Skeletal muscle tissue (tissue), 4 donors: ENCODE data around the gene MBD4. TPM values are rescaled to one million over a fixed set of nuclear protein-coding genes. Genes with fewer than 3 reads are reported as not detected.
"Not testable (repeated sequence)": the region's sequence is repeated elsewhere in the genome, so short reads cannot be mapped to it uniquely, and the experiment has no call there.

Source experiments
- H3K27ac ChIP-seq: one replicate; pipeline ENCODE4 v1.7.0; 2013; ENCODE audit warnings: mild to moderate bottlenecking, low read depth, low read length, inconsistent platforms
- H3K27me3 ChIP-seq, 3 donors: one replicate each; pipeline ENCODE4 v1.7.0; 2013; ENCODE audit warnings: low read length in 3 of 3; ENCODE audit not compliant: control insufficient read depth in 3 of 3, insufficient read depth in 3 of 3
- H3K36me3 ChIP-seq, 3 donors: one replicate each; pipeline ENCODE4 v1.7.0; 2013; ENCODE audit warnings: low read length in 3 of 3; ENCODE audit not compliant: control insufficient read depth in 3 of 3, insufficient read depth in 3 of 3
- H3K4me1 ChIP-seq, 3 donors: one replicate each; pipeline ENCODE4 v1.7.0; 2013; ENCODE audit warnings: low read length in 3 of 3, mild to moderate bottlenecking in 3 of 3; ENCODE audit not compliant: control insufficient read depth in 3 of 3, insufficient read depth in 3 of 3
- H3K4me3 ChIP-seq, 3 donors: one replicate each; pipeline ENCODE4 v1.7.0; 2013; ENCODE audit warnings: low read length in 3 of 3
- H3K9ac ChIP-seq, 3 donors: one replicate each; pipeline ENCODE4 v1.7.0; 2013; ENCODE audit warnings: low read length in 3 of 3, mild to moderate bottlenecking in 3 of 3, moderate library complexity in 2 of 3, low read depth in 1 of 3
- H3K9me3 ChIP-seq, 3 donors: one replicate each; pipeline ENCODE4 v1.7.0; 2013; ENCODE audit warnings: low read length in 3 of 3; ENCODE audit not compliant: control insufficient read depth in 3 of 3
- total RNA-seq: library from RNA; depleted of rRNA; stranded (reverse); fragments of >200 nt; gene quantifications from one replicate; pipeline ENCODE4 v1.2.3, GENCODE V29; 2014
- donor health status: Osteomylitis.

Gene MBD4
- total RNA-seq, 1 donor from 2014 or later: 7.8 TPM

- H3K36me3 ChIP-seq: no peaks in the 10 kb centered on the region
- H3K9me3 ChIP-seq: no peaks in the 10 kb centered on the region
- H3K27me3 ChIP-seq: no peaks in the 10 kb centered on the region
- H3K27ac ChIP-seq: no peak overlapping the region
- no peak overlapping the region for H3K9ac ChIP-seq
- no peak overlapping the region for H3K4me3 ChIP-seq
- H3K4me1 ChIP-seq: peaks cover 9 to 13% (median 11%) of the 10 kb centered on the region in 3 donors
These were observed 37.1 kb downstream of the MBD4 start for GRCh38 chr3:129402616-129403015.

GRCh38 chr3:129402210-129402609, 37.5 kb downstream of the MBD4 start:
- no peak overlapping the region for H3K4me3 ChIP-seq
- H3K27me3 ChIP-seq: no peaks in the 10 kb centered on the region
- H3K9ac ChIP-seq: no peak overlapping the region
- H3K4me1 ChIP-seq: peaks cover 11 to 13% (median 12%) of the 10 kb centered on the region in 3 donors
- H3K36me3 ChIP-seq: no peaks in the 10 kb centered on the region
- no peak overlapping the region for H3K27ac ChIP-seq
- H3K9me3 ChIP-seq: no peaks in the 10 kb centered on the region

GRCh38 chr3:129399895-129400357, 39.8 kb downstream of the MBD4 start:
- Histone ChIP-seq H3K27ac (peak overlapping the region; percentile 84), H3K36me3 (peaks cover 0 to 8% (median 3%) of the 10 kb centered on the region in 3 donors), H3K4me1 (peaks cover 12 to 13% (median 12%) of the 10 kb centered on the region in 3 donors), H3K27me3 (no peaks in the 10 kb centered on the region), H3K9me3 (no peaks in the 10 kb centered on the region), H3K9ac (peak overlapping the region in 2 of 3 donors; percentile 94 to 97), H3K4me3 (peak overlapping the region; percentile 88 to 96 (median 95))

GRCh38 chr3:129399145-129399894, 40.4 kb downstream of the MBD4 start:
- no peaks in the 10 kb centered on the region for H3K9me3 ChIP-seq
- peaks cover 0 to 8% (median 3%) of the 10 kb centered on the region in 3 donors for H3K36me3 ChIP-seq
- H3K27ac ChIP-seq: peak overlapping the region; percentile 84
- peak overlapping the region; percentile 85 to 97 (median 94) for H3K9ac ChIP-seq
- H3K4me3 ChIP-seq: peak overlapping the region; percentile 88 to 96 (median 95)
- no peaks in the 10 kb centered on the region for H3K27me3 ChIP-seq
- H3K4me1 ChIP-seq: peaks cover 13 to 18% (median 14%) of the 10 kb centered on the region in 3 donors

GRCh38 chr3:129398803-129399144, 41.0 kb downstream of the MBD4 start:
- H3K27me3 ChIP-seq: no peaks in the 10 kb centered on the region
- H3K27ac ChIP-seq: peak overlapping the region; percentile 84
- no peaks in the 10 kb centered on the region for H3K9me3 ChIP-seq
- peak overlapping the region; percentile 88 to 96 (median 95) for H3K4me3 ChIP-seq
- H3K4me1 ChIP-seq: peaks cover 13 to 18% (median 14%) of the 10 kb centered on the region in 3 donors
- peaks cover 0 to 8% (median 3%) of the 10 kb centered on the region in 3 donors for H3K36me3 ChIP-seq
- H3K9ac ChIP-seq: peak overlapping the region; percentile 85 to 97 (median 94)

GRCh38 chr3:129393760-129394564, 45.8 kb downstream of the MBD4 start:
- H3K27me3 ChIP-seq, H3K4me3 ChIP-seq, H3K9ac ChIP-seq, H3K9me3 ChIP-seq, H3K27ac ChIP-seq: not testable (repeated sequence)
- Histone ChIP-seq H3K4me1 (peaks cover 13 to 24% (median 22%) of the 10 kb centered on the region in 3 donors), H3K36me3 (peaks cover 19 to 36% (median 30%) of the 10 kb centered on the region in 3 donors)

GRCh38 chr3:129393271-129393670, 46.5 kb downstream of the MBD4 start:
- Histone ChIP-seq H3K36me3 (peaks cover 19 to 39% (median 30%) of the 10 kb centered on the region in 3 donors), H3K4me1 (peaks cover 8 to 18% (median 15%) of the 10 kb centered on the region in 3 donors), H3K9ac (no peak overlapping the region)

GRCh38 chr3:129392106-129392887, 47.5 kb downstream of the MBD4 start:
- not testable (repeated sequence) for H3K9ac ChIP-seq, H3K4me3 ChIP-seq, H3K27ac ChIP-seq, H3K9me3 ChIP-seq, H3K27me3 ChIP-seq
- peaks cover 22 to 48% (median 31%) of the 10 kb centered on the region in 3 donors for H3K36me3 ChIP-seq
- H3K4me1 ChIP-seq: peaks cover 5 to 12% (median 11%) of the 10 kb centered on the region in 3 donors

More at GRCh38 chr3:129393271-129393670, 46.5 kb downstream of the MBD4 start:
- Histone ChIP-seq H3K4me3 (no peak overlapping the region), H3K27me3 (no peaks in the 10 kb centered on the region), H3K27ac (no peak overlapping the region), H3K9me3 (no peaks in the 10 kb centered on the region)

GRCh38 chr3:129391583-129391982, 48.2 kb downstream of the MBD4 start:
- H3K9me3 ChIP-seq, H3K27me3 ChIP-seq, H3K4me3 ChIP-seq, H3K27ac ChIP-seq: not testable (repeated sequence)
- peaks cover 24 to 49% (median 37%) of the 10 kb centered on the region in 3 donors for H3K36me3 ChIP-seq
- H3K9ac ChIP-seq: peak overlapping the region in 1 of 3 donors; percentile 16
- H3K4me1 ChIP-seq: peaks cover 5 to 12% (median 11%) of the 10 kb centered on the region in 3 donors
